HepG2 (cell line): ENCODE data around the gene AGPAT2. TPM values are rescaled to one million over a fixed set of nuclear protein-coding genes. Genes with fewer than 3 reads are reported as not detected.

ENCODE experiments used
- ATAC-seq: fragments of 200-7000 bp; cut with Tn5 transposase; 3 replicates; pipeline ENCODE4 v1.9.1; 2020; ENCODE audit warnings: mild to moderate bottlenecking, moderate library complexity
- BruUV-seq: library from RNA; stranded (reverse); fragments of 400-500 nt; replicated peaks from 2 replicates; lab custom pipeline; 2021; lab: Mats Ljungman, UMichigan
- CTCF ChIA-PET: fragments of 300-600 bp; formaldehyde crosslinking; extraction: SDS; loops from one replicate; lab custom pipeline; 2021; ENCODE audit warnings: low total read pairs, inconsistent platforms, low intra/inter-chr PET ratio; lab: Yijun Ruan, JAX
- POLR2A ChIA-PET: fragments of 350-600 bp; sonication (Branson Sonifier 250); formaldehyde crosslinking; loops from one replicate; lab custom pipeline; 2020; ENCODE audit warnings: antibody characterized with exemption, inconsistent platforms; lab: Yijun Ruan, JAX
- DNase-seq: peaks from one replicate; pipeline ENCODE4 v3.0.0-alpha.2; 2015; ENCODE audit warnings: low spot score
- FAIRE-seq: peaks from 3 replicates; lab custom pipeline; 2011; peaks lifted over from hg19 to GRCh38; lab: Jason Lieb, UNC
- H2AFZ ChIP-seq: one replicate; pipeline ENCODE4 v1.6.1; 2011; ENCODE audit warnings: low read length, inconsistent platforms
- H3K27ac ChIP-seq: fragments of 300-600 bp; 3 replicates; pipeline ENCODE4 v1.8.0; 2011; ENCODE audit warnings: mixed run types, mild to moderate bottlenecking, mixed read lengths, low read length, inconsistent platforms; ENCODE audit not compliant: insufficient read depth; ENCODE audit errors: extremely low read length
- H3K27me3 ChIP-seq, 2 experiments: fragments of 200-600 bp in 1 of 2; 2 replicates in 1 of 2; 3 replicates in 1 of 2; pipeline versions ENCODE4 v1.6.0 to v1.8.0; 2011; ENCODE audit warnings: low read length in 2 of 2, mild to moderate bottlenecking in 2 of 2, moderate library complexity in 2 of 2, inconsistent platforms in 1 of 2; ENCODE audit not compliant: insufficient read depth in 2 of 2, control insufficient read depth in 1 of 2
- H3K36me3 ChIP-seq, 2 experiments: fragments of 200-600 bp in 1 of 2; replicated peaks in 1 of 2; 2 replicates in 1 of 2; 3 replicates in 1 of 2; pipeline versions ENCODE4 v1.5.1 to v1.8.0; 2011; ENCODE audit warnings: low read length in 2 of 2, inconsistent platforms in 1 of 2; ENCODE audit not compliant: insufficient read depth in 2 of 2, control insufficient read depth in 1 of 2
- H3K4me1 ChIP-seq: 2 replicates; pipeline ENCODE4 v1.5.1; 2012; ENCODE audit warnings: low read length, inconsistent platforms; ENCODE audit not compliant: insufficient read depth
- H3K4me2 ChIP-seq: 2 replicates; pipeline ENCODE4 v1.6.0; 2011; ENCODE audit warnings: low read depth, low read length, inconsistent platforms
- H3K4me3 ChIP-seq, 3 experiments: fragments of 200-600 bp in 1 of 3; sonication (generic), shearing (Covaris generic) in 1 of 3; replicated peaks in 1 of 3; 2 replicates each; pipeline ENCODE4 v1.5.1; 2011 to 2016; ENCODE audit warnings: low read length in 3 of 3, inconsistent platforms in 2 of 3, low read depth in 2 of 3, mild to moderate bottlenecking in 2 of 3, control low read depth in 1 of 3, mixed read lengths in 1 of 3; ENCODE audit not compliant: insufficient read depth in 1 of 3
- H3K79me2 ChIP-seq: one replicate; pipeline ENCODE4 v1.6.1; 2011; ENCODE audit warnings: low read length, inconsistent platforms; ENCODE audit not compliant: insufficient read depth
- H3K9ac ChIP-seq: 2 replicates; pipeline ENCODE4 v1.6.0; 2011; ENCODE audit warnings: mild to moderate bottlenecking, low read depth, low read length, inconsistent platforms; ENCODE audit not compliant: insufficient read depth
- H3K9me3 ChIP-seq: 2 replicates; pipeline ENCODE4 v1.5.1; 2012; ENCODE audit warnings: mild to moderate bottlenecking, low read length
- H4K20me1 ChIP-seq: 2 replicates; pipeline ENCODE4 v1.6.0; 2011; ENCODE audit warnings: inconsistent platforms, mild to moderate bottlenecking, low read length, moderate library complexity; ENCODE audit not compliant: insufficient read depth
- ATAD3A ChIP-seq: sonication (generic); formaldehyde crosslinking; IDR thresholded peaks from 2 replicates; pipeline ENCODE4 v1.4.0; 2020; ENCODE audit warnings: missing genetic modification reagents
- BORCS8-MEF2B ChIP-seq: sonication (generic); formaldehyde crosslinking; IDR thresholded peaks from 2 replicates; pipeline ENCODE4 v1.8.0; 2022; ENCODE audit warnings: mild to moderate bottlenecking, missing genetic modification reagents
- RFX5 ChIP-seq: IDR thresholded peaks from 2 replicates; pipeline ENCODE4 v1.6.1; 2011; ENCODE audit warnings: low read depth, low read length, improper control_type of control experiment
- ZNF205 ChIP-seq: IDR thresholded peaks from 2 replicates; pipeline ENCODE4 v1.6.1; 2018; ENCODE audit warnings: missing biosample characterization, missing genetic modification reagents
- ZNF276 ChIP-seq: sonication (generic); formaldehyde crosslinking; IDR thresholded peaks from 2 replicates; pipeline ENCODE4 v1.4.0; 2020; ENCODE audit warnings: mild to moderate bottlenecking, low read depth, missing genetic modification reagents
- ZNF33A ChIP-seq: sonication (generic); formaldehyde crosslinking; IDR thresholded peaks from 2 replicates; pipeline ENCODE4 v1.5.1; 2020; ENCODE audit warnings: missing genetic modification reagents, mild to moderate bottlenecking, moderate library complexity, borderline replicate concordance
- WGBS: methylation state at CpG from one replicate; pipeline ENCODE4 v1.1.6; 2017; ENCODE audit warnings: low lambda C conversion rate; 5-methylcytosine and 5-hydroxymethylcytosine counted together
- in situ Hi-C: cut with HindIII; loops from 2 replicates; pipeline ENCODE4 v1.10.0; 2017; ENCODE audit warnings: low pct_unique_long_range_greater_than_20kb; ENCODE audit not compliant: extremely low pct_ligation_motif_present
- intact Hi-C: fragments of 100-400 bp; cut with micrococcal nuclease; formaldehyde crosslinking; loops from one replicate; pipeline ENCODE4 v1.10.0; 2022; ENCODE audit not compliant: unreplicated experiment
- polyA plus RNA-seq, 8 experiments: library from polyadenylated mRNA; depleted of rRNA in 3 of 8; stranded (reverse) in 7 of 8; unstranded in 1 of 8; fragments of >200 nt; fragmentation: Illumina TruSeq in 4 of 8; extraction: Trizol in 4 of 8; gene quantifications; 2 replicates each; pipeline versions ENCODE4 v1.2.1 to v1.2.3, GENCODE V29; 2011 to 2016; ENCODE audit warnings: low read depth in 4 of 8, missing spikeins in 1 of 8, mixed read lengths in 1 of 8; ENCODE audit not compliant: insufficient read depth in 1 of 8
- total RNA-seq, 5 experiments: library from RNA; depleted of rRNA; stranded (reverse); fragments of >200 nt; fragmentation: Illumina TruSeq; extraction: Trizol; gene quantifications; 2 replicates each; pipeline ENCODE4 v1.2.3, GENCODE V29; 2016; ENCODE audit warnings: low read depth in 1 of 5
- TF ChIP-seq, protein P1 (sequence below): sonication (generic); formaldehyde crosslinking; IDR thresholded peaks from 2 replicates; pipeline ENCODE4 v1.5.1; 2020; ENCODE audit warnings: missing genetic modification reagents, mild to moderate bottlenecking, borderline replicate concordance
- TF ChIP-seq, protein P2 (sequence below): sonication (generic); formaldehyde crosslinking; IDR thresholded peaks from 2 replicates; pipeline ENCODE4 v1.5.0; 2020; ENCODE audit warnings: missing genetic modification reagents

AGPAT2 gene
- total and polyA plus RNA-seq, 2 of the 13 experiments (the other 11 are each of a cell fraction or from before 2014, with no cell fraction given): 3.9 to 25.8 TPM

DNA sequence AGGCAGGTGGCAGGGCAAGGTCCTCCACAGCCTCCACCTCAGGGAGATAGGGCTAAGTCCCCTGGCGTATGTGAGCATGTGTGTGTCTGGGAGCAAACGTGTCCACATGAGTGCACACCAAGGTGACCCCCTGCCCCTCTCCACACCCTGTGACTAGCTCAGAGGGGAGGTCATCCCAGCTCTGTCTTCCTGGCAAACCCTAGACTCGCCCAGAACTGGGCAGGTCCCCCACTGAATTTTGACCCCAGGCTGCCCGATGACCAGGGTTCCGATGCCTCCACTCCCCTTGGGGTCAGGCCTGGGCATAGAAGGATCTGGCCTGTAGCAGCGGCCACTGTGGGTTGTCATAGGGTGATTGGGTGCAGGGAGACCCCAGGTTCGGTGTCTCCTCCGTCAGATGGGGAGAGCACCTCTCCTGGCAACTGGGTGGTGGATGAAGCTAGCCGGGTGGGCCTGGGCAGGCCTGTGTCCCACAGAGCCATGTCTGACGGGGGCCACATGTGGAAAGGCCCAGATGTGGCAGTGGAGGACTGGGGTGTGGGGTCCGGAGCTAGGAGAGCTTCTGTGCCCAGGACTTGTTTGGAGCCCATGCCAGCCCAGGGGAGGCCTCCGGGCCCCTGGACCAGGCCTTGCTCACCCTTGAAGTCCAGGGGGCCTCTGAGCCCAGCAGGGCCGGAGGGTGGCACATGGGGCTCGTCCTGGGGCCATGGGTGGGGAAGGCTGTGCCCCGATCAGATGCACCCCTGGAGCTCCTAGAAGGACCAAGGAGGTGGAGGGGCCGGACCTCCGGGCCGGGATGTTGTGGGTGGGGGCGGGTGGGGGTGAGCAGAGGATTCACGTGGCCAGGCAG, 31.3 kb upstream of the AGPAT2 start (continued):
- TF ChIP-seq, protein P1, sequence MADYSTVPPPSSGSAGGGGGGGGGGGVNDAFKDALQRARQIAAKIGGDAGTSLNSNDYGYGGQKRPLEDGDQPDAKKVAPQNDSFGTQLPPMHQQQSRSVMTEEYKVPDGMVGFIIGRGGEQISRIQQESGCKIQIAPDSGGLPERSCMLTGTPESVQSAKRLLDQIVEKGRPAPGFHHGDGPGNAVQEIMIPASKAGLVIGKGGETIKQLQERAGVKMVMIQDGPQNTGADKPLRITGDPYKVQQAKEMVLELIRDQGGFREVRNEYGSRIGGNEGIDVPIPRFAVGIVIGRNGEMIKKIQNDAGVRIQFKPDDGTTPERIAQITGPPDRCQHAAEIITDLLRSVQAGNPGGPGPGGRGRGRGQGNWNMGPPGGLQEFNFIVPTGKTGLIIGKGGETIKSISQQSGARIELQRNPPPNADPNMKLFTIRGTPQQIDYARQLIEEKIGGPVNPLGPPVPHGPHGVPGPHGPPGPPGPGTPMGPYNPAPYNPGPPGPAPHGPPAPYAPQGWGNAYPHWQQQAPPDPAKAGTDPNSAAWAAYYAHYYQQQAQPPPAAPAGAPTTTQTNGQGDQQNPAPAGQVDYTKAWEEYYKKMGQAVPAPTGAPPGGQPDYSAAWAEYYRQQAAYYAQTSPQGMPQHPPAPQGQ (CRISPR knock-in tag): no peak

DNA sequence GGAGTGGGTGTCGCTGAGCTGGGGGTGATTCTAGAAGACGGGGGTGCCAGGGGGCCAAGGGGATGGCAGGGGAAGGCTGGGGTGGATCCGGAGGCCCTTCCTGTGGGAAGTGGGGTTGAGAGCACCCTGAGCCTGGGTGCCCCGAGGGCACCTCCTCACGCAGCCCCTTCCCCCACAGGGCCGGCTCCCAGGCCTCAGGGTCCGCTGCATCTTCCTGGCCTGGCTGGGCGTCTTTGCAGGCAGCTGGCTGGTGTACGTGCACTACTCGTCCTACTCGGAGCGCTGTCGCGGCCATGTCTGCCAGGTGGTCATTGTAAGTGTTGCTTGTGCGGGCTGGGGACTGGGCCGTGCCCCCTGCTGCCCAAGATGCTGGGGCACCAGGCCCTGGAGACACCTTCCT, 30.1 kb upstream of the AGPAT2 start:
- peaks cover 0 to 1% of the 10 kb centered on the region in 2 experiments; a peak in 1 of 5 replicates for H3K36me3 ChIP-seq
- H3K4me1 ChIP-seq: peaks cover 9% of the 10 kb centered on the region
- H3K79me2 ChIP-seq: no peaks in the 10 kb centered on the region
- no peak for DNase-seq
- H3K9me3 ChIP-seq: no peaks in the 10 kb centered on the region
- no peak overlapping the region for H3K9ac ChIP-seq
- in situ Hi-C loops (no loop called here), intact Hi-C loops (no loop called here)
- no peak overlapping the region for H3K27ac ChIP-seq
- peaks cover 0 to 12% of the 10 kb centered on the region in 2 experiments; a peak in 3 of 5 replicates for H3K27me3 ChIP-seq
- no peak overlapping the region for H2AFZ ChIP-seq
- ChIA-PET CTCF (no interaction called here), POLR2A (interaction anchor here (1.3 kb wide), 1 partner anchor 10 kb away, joined by 3 read pairs; no protein-coding TSS in a partner anchor)
- H4K20me1 ChIP-seq: peaks cover 3% of the 10 kb centered on the region; the same call in 1 of the 2 replicates
- whole genome bisulfite sequencing: 73% methylated on average over 3 of the region's 16 CpGs
- ATAC-seq: no peak
- TF ChIP-seq ZNF276 (CRISPR knock-in tag): no peak
- TF ChIP-seq RFX5: no peak
- TF ChIP-seq, protein P2, sequence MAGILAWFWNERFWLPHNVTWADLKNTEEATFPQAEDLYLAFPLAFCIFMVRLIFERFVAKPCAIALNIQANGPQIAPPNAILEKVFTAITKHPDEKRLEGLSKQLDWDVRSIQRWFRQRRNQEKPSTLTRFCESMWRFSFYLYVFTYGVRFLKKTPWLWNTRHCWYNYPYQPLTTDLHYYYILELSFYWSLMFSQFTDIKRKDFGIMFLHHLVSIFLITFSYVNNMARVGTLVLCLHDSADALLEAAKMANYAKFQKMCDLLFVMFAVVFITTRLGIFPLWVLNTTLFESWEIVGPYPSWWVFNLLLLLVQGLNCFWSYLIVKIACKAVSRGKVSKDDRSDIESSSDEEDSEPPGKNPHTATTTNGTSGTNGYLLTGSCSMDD: no peak
- TF ChIP-seq ATAD3A (CRISPR knock-in tag): no peak
- TF ChIP-seq ZNF205: no peak
- no peak for TF ChIP-seq ZNF33A (CRISPR knock-in tag)
- TF ChIP-seq BORCS8-MEF2B (CRISPR knock-in tag): no peak
- H3K4me2 ChIP-seq: no peak overlapping the region
- no TSS peak for BruUV-seq
- FAIRE-seq: no peak
- no peak overlapping the region for H3K4me3 ChIP-seq
